Measurements from ENCODE around the gene RFX1.

RFX1 gene

GRCh38 chr19:14002571-14003250, 3.4 kb downstream of the RFX1 start:
- H3K9me3 ChIP-seq (ENCODE audit: severe bottlenecking), result peaks cover 6% of the 10 kb centered on the region
- no peak overlapping the region for H3K4me3 ChIP-seq (ENCODE audit: severe bottlenecking)
- no peaks in the 10 kb centered on the region for H3K27me3 ChIP-seq (ENCODE audit: insufficient read depth, poor library complexity, severe bottlenecking)
- DNase-seq (ENCODE audit: low spot score) (no peak), ATAC-seq (ENCODE audit: low read depth) (no peak)
- no peak overlapping the region for H3K27ac ChIP-seq (ENCODE audit: poor library complexity, severe bottlenecking)
- peaks cover 5% of the 10 kb centered on the region for H3K4me1 ChIP-seq (ENCODE audit: insufficient read depth, poor library complexity, severe bottlenecking)
- H3K36me3 ChIP-seq (ENCODE audit: low read depth), result peaks cover 14% of the 10 kb centered on the region
- TF ChIP-seq CTCF (IDR thresholded peaks at IDR 0.05; ENCODE audit: poor library complexity, severe bottlenecking), result no peak

GRCh38 chr19:14000691-14001375, 5.3 kb downstream of the RFX1 start:
- Histone ChIP-seq H3K9me3 (ENCODE audit: severe bottlenecking) (peaks cover 6% of the 10 kb centered on the region), H3K4me1 (ENCODE audit: insufficient read depth, poor library complexity, severe bottlenecking) (peaks cover 5% of the 10 kb centered on the region), H3K36me3 (ENCODE audit: low read depth) (peaks cover 14% of the 10 kb centered on the region), H3K27ac (ENCODE audit: poor library complexity, severe bottlenecking) (no peak overlapping the region), H3K27me3 (ENCODE audit: insufficient read depth, poor library complexity, severe bottlenecking) (no peaks in the 10 kb centered on the region), H3K4me3 (ENCODE audit: severe bottlenecking) (no peak overlapping the region)
- no peak for TF ChIP-seq CTCF (IDR thresholded peaks at IDR 0.05; ENCODE audit: poor library complexity, severe bottlenecking)
- ATAC-seq (ENCODE audit: low read depth), result no peak
- no peak for DNase-seq (ENCODE audit: low spot score)

- ATAC-seq (ENCODE audit: low read depth) (no peak), DNase-seq (ENCODE audit: low spot score) (no peak)
- H3K9me3 ChIP-seq (ENCODE audit: severe bottlenecking), result peaks cover 6% of the 10 kb centered on the region
- no peak for TF ChIP-seq CTCF (IDR thresholded peaks at IDR 0.05; ENCODE audit: poor library complexity, severe bottlenecking)
- no peak overlapping the region for H3K27ac ChIP-seq (ENCODE audit: poor library complexity, severe bottlenecking)
- H3K4me1 ChIP-seq (ENCODE audit: insufficient read depth, poor library complexity, severe bottlenecking), result no peaks in the 10 kb centered on the region
- H3K4me3 ChIP-seq (ENCODE audit: severe bottlenecking), result no peak overlapping the region
- H3K27me3 ChIP-seq (ENCODE audit: insufficient read depth, poor library complexity, severe bottlenecking), result no peaks in the 10 kb centered on the region
- H3K36me3 ChIP-seq (ENCODE audit: low read depth), result peaks cover 14% of the 10 kb centered on the region
These were observed 7.0 kb downstream of the RFX1 start for GRCh38 chr19:13999085-13999484.

- no peaks in the 10 kb centered on the region for H3K4me1 ChIP-seq (ENCODE audit: insufficient read depth, poor library complexity, severe bottlenecking)
- H3K4me3 ChIP-seq (ENCODE audit: severe bottlenecking), result no peak overlapping the region
- TF ChIP-seq CTCF (IDR thresholded peaks at IDR 0.05; ENCODE audit: poor library complexity, severe bottlenecking), result no peak
- peaks cover 6% of the 10 kb centered on the region for H3K9me3 ChIP-seq (ENCODE audit: severe bottlenecking)
- no peak overlapping the region for H3K27ac ChIP-seq (ENCODE audit: poor library complexity, severe bottlenecking)
- peaks cover 14% of the 10 kb centered on the region for H3K36me3 ChIP-seq (ENCODE audit: low read depth)
- DNase-seq (ENCODE audit: low spot score) (no peak), ATAC-seq (ENCODE audit: low read depth) (no peak)
- no peaks in the 10 kb centered on the region for H3K27me3 ChIP-seq (ENCODE audit: insufficient read depth, poor library complexity, severe bottlenecking)
These were observed 7.7 kb downstream of the RFX1 start for GRCh38 chr19:13998426-13998825.

- DNase-seq (ENCODE audit: low spot score), result no peak
- no peak for ATAC-seq (ENCODE audit: low read depth)
- H3K27ac ChIP-seq (ENCODE audit: poor library complexity, severe bottlenecking), result no peak overlapping the region
- no peak overlapping the region for H3K4me3 ChIP-seq (ENCODE audit: severe bottlenecking)
- H3K36me3 ChIP-seq (ENCODE audit: low read depth), result peaks cover 21% of the 10 kb centered on the region
- no peaks in the 10 kb centered on the region for H3K27me3 ChIP-seq (ENCODE audit: insufficient read depth, poor library complexity, severe bottlenecking)
- TF ChIP-seq CTCF (IDR thresholded peaks at IDR 0.05; ENCODE audit: poor library complexity, severe bottlenecking), result no peak
- H3K4me1 ChIP-seq (ENCODE audit: insufficient read depth, poor library complexity, severe bottlenecking), result no peaks in the 10 kb centered on the region
- peaks cover 6% of the 10 kb centered on the region for H3K9me3 ChIP-seq (ENCODE audit: severe bottlenecking)
These were observed 8.5 kb downstream of the RFX1 start for GRCh38 chr19:13997631-13997962.

Measured in RWPE2 (cell line).